ENCODE data around the gene DCLRE1A.
A peak's percentile ranks its signal among the peaks of the same experiment; 100 is the strongest.
"Not testable (repeated sequence)": the region's sequence is repeated elsewhere in the genome, so short reads cannot be mapped to it uniquely, and the experiment has no call there.

DCLRE1A gene

DNA sequence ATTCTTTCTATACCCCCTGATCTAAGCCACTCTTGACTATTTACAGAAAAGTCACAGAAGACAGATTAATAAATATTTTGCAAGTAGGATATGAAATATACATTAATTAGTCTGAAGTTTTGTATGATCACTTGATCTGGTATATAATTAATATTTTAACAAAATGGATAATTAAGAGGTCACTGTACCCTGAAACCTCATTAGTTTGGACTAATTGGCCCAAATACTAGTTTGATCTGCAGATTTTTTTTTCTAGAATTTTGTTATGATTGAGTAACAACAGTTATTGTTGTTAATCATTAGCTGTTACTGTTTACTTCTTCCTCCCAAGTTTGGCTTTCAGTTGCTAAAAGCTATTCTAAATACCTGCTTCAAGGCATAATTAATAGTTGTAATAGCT, 3.3 kb upstream of the DCLRE1A start:
- DNase-seq, result no peak

DNA sequence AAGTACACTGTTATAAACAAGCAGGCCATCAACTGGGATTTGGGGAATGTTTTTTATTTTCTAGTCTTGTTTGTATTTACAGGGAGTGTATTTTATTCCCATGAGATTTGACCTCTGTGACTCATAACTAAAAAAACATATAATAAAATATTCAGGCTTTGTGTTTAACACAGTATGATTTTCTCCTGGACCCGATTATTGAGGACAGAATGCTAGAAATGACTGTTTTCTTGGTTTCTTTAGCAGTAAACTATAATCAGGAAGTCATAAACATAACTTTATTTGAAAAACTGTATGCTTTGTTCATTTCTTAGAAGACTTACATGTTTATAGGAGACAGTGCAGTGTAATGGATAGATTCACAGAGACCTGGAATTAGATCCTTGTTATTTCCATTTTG, 2.7 kb upstream of the DCLRE1A start:
- DNase-seq, result no peak

DNA sequence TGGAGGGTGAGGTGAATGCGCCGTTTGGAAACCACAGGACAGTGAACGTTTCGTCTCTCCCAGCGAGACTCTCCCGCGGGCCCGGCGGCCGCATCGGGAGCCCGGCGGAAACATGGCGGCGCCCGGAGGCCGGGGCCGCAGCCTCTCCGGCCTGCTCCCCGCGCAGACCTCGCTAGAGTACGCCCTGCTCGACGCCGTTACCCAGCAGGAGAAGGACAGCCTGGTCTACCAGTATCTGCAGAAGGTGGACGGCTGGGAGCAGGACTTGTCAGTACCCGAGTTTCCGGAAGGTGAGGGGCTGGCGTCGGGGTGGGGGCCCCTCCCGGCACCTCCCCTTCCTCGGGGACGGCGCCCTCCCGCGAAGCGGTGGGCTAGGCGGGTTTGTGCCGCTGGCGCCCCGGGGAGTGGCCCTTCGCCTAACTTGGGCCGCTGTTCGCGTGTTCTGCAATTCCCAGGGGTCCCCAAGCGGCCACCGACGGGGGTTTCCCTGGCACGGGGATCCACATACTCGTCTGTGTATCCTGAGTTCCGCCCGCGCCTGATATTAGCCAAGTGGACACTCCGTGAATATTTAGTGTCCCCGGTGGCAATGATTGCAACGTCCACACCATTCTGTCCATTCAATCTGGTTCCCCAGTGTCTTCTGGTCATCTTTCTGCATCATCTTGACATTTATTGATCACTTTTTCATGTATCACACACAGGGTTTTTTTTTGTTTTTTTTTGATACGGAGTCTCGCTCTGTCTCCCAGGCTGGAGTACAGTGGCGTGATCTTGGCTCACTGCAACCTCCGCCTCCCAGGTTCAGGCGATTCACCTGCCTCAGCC, 1.1 kb upstream of the DCLRE1A start:
- DNase-seq, result peak; percentile 35

DNA sequence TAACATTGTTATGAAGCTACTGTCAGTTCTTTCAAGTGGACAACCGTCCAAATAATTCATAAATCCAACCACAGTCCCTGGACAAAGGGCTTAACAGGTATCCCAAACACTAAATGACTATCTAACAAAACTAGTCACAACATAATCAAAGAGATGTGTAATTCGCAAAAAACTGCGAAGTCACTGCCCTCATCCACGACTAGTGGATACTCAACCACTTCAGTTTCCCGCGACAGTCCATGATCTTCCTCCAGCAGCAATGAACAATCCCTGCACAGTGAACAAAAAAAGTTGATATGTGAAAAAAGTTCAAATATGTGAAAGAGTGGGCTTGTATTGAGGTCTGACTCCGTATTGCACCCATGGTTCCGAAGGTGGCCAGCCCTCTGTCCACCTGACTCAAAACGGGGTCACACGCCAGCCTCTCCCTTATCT, 287 bp downstream of the DCLRE1A start:
- DNase-seq, result no peak

DNA sequence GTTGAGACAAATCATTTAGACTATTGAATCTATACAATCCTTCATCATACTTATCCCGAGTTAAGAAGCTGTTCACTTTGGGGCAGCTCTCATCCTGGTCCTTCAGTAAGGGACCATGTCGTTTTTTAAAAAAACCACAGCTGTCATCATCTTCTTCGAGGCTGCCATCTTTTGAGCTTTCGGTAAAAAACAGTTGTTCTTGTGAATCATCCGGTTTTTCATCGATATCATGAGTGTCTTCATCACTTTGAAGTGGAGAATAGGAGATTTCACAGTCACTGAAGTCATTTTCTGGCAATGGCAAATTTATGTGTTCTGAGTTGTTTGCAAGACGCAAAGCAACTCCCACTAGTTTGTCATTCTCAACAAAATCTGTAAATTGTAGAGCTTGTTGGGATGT, 3.9 kb downstream of the DCLRE1A start:
- no peak for DNase-seq

DNA sequence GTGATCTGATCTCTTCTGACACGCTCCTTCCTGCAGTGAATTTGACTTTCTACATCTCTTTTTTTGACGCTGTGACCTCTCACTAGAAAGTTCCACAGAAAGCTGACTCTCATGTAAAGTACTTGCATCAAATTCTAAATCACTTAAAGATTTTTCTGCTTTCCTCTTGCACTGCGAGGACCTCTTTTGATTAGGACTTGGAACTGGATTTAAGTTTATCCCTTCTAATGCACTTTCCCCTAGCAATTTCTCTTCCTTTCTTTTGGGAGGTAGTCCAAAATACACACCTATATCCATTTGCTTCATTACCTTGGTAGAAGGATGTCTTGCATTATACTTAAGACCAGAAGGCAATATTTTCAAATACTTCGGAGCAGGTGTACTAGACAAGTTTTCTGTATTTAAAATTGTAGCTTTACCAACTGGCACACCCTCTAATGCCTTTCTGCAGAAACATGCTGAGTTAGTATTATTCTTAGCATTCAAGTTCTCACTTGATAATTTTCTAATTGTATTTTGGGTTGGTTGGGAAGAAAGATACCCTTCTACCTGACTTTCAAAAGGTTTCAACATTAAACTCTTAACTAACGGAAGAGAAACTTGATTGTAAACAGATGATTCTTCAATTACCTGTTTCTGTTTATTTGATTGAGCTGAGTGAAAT, 4.6 kb downstream of the DCLRE1A start:
- no peak for DNase-seq

DNA sequence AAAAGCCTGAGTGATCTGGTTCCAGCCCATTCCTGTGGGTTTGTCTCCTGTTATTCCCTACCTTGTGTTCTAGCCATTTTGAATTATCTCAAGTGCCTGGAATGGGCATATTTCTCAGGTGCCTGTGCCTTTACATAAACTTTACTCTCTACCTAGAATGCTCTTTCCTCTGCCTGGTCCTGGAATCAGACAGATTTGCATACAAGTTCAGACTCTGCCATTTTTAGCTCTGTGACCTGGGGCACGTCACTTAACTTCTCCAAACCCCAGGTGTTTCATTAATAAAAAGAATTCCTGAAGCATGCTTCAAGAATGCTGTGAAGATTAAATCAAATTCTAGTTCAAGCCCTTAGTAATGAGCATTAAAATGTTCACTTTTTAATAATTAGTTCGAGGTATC, 7.8 kb downstream of the DCLRE1A start:
- DNase-seq, result no peak

DNA sequence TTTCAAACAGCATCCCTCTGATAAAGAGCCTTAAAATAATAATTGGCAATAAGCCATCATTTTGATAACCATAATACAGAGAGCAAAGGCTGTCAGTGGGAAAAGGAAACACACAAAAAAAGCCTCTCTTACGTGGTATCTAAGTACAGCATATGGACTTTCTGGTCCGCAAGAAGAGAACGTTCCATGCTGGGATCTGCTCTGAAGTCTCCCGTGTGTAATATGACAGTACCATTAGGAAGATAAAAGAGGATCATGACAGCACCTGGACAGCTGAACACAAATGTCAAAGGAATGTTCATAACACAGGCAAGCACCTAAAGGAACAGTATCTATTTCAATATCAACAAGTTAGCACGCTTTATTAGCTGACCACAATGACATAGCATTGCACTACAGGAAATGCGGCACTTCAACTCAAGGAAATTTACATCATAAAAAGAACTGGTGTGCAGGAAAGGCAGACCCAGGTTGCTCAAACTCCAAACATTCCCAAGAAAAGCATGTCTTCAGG, 9.9 kb downstream of the DCLRE1A start:
- no peak for DNase-seq

DNA sequence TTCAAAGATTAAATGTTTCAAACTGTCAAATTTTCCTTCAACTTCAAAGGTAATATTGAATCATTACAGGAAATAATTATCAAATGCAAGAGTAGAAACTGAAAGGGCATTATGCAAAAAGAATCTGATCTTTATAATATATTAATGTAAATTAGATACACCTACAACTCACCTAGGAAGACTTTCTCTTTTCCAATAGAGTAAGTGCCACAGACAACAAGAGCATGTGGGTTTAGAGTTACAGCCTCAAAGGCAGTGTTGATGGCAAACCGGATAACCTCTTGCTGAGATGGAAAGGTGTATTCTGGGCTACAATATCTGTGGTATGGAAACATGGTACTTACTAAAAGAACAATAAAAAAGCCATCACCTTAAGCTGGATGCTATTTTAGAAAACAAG, 11.7 kb downstream of the DCLRE1A start:
- DNase-seq, result no peak

DNA sequence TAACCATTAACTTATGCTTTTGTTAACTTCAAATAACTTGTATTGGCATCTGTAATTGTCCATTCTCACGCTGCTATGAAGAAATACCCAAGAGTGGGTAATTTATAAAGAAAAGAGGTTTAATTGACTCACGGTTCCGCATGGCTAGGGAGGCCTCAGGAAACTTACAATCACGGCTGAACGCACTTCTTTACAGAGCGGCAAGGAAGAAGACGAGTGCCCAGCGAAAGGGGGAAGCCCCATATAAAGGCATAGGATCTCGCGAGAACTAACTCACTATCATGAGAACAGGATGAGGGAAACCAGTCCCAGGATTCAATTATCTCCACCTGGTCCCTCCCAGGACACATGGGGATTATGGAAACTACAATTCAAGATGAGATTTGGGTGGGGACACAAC, 25.3 kb downstream of the DCLRE1A start:
- DNase-seq, result not testable (repeated sequence)

DNA sequence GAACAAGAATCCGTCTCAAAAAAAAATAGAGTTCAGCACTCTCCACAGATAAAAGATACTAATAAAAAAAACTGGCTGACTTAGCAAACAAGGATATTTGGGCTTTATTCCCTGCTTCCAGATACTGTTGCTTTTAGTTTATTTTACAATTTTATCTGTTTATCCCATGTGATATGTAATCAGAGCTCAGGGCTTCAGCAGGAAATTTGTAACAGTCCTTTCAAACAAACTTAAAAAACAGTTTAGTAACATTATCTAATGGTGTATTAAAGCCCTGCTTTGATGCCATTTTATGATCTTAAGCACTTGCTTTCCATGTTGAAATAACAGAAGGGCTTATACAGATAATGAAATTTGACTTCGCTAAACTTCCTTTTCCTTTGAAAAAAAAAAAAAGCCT, 28.1 kb downstream of the DCLRE1A start:
- no peak for DNase-seq

DNA sequence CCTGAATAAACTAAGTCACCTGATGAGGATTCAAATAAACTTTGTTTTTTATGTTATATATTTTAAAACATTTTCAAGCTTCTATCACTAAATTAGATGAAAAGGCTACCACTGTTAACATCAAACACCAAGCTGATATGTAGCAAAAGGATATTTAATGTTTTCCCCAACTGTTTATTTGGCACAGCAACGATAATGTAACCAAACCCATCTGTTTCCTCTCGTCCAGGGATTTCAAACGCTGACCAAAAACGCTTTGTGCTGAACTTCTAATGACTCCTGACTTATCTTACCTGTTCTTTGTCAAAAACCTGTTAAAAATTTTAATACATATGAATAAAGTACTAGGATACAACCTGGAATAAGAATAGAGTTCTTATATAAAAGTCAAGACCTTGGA, 30.5 kb downstream of the DCLRE1A start:
- DNase-seq, result no peak

DNA sequence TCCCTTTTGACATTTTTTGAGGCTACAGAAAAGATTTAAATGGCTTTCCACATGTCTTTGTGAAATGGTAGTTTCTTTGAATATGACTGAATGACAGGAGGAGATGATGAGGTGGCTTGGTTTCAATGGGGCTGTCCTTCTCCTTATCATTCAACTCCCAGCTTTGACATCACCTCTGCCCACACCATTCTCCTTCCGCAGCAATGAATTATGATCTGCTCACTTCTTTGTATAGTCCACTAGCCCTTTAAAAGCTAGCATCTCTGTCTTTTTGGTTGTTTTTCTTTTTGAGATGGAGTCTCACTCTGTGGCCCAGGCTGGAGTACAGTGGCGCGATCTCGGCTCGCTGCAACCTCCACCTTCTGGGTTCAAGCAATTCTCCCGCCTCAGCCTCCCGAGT, 31.7 kb downstream of the DCLRE1A start:
- DNase-seq, result no peak

DNA sequence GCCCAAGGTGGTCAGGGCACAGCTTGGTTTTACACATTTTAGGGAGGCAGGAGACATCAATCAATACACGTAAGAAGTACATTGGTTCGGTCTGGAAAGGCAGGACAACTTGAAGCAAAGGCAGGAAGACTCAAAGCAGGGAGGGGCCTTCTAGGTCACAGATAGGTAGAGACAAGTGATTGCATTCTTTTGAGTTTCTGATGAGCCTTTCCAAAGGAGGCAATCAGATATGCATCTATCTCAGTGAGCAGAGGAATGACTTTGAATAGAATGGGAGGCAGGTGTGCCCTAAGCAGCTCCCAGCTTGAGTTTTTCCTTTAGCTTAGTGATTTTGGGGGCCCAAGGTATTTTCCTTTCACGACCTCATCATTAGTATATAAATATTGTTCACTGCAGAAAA, 32.6 kb downstream of the DCLRE1A start:
- not testable (repeated sequence) for DNase-seq

DNA sequence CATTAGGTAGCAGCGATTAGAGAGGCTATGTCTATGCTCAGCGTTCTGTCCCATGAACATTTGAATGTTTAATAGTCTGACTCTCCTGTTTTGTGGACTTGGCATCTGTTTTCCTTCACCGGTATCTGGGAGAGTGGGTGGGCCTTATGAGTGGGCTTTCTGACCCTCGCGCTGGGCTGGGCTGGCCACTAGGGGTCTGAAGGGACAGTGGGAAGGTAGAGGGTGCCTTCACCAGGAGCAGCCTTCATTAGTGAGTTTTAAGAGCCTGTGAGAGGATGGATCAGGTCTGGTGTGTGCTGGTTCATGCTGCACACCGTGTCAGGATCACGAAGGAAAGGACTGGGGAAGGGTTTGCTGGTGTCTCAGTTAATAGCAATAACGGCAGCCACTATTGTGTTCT, 33.4 kb downstream of the DCLRE1A start:
- DNase-seq, result no peak

DNA sequence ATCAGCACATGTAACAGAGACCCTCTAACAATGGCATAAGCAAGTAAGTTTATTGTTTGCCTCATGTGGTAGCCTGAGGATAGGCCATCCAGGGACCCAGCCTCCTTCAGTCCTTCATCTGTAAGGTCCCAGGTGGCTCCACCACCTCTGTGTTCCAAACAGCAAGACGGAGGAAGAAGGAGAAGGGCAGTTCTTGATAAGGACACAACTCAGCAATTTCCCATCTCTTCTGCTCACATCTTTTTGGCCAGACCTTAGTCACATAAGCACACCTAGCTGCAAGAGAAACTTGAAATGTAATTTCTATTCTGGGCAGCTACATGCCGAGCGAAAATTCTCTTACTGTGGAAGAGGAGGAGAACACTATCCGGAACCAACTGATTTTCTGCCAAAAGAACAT, 33.9 kb downstream of the DCLRE1A start:
- no peak for DNase-seq

DNA sequence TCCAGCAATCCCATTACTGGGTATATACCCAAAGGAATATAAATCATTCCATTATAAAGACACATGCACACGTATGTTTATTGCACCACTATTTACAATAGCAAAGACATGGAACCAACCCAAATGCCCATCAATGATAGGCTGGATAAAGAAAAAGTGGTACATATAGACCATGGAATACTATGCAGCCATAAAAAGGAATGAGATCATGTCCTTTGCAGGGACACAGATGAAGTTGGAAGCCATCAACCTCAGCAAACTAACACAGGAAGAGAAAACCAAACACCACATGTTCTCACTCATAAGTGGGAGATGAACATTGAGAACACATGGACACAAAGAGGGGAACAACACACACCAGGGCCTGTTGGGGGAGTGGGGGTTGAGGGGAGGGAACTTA, 39.2 kb downstream of the DCLRE1A start:
- DNase-seq, result not testable (repeated sequence)

DNA sequence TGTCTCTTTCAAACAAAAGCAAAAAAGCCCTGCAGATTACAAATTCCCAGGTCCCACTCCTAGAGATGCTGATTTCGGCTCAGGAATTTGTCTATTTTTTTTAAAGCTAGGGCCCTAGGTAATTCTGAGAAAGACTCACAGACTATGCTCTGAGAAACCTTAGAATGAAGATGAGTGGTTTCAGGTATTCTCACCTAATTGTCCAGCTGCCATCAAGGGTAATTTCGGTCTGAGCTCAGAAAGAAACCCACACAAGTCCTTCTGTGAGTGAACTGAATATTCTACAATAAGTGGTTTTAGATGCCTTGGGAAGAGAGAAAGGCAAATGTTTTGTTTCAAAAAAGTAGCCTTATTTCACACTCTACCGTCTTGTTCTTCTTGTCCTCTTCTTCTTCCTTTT, 45.7 kb downstream of the DCLRE1A start:
- no peak for DNase-seq

DNA sequence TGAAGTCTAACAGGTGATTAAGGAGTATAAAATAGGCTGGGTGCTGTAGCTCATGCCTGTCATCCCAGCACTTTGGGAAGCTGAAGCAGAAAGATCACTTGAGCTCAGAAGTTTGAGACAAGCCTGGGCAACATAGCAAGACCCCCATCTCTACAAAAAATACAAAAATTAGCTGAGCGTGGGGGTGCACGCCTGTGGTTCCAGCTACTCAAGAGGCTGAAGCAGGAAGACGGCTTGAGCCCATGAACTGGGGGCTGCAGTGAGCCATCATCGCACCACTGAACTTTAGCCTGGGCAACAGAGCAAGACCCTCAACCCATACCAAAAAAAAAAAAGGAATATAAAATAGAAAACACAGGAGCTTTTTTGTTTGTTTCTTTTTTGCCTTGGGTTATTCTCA, 47.4 kb downstream of the DCLRE1A start:
- DNase-seq, result no peak

DNA sequence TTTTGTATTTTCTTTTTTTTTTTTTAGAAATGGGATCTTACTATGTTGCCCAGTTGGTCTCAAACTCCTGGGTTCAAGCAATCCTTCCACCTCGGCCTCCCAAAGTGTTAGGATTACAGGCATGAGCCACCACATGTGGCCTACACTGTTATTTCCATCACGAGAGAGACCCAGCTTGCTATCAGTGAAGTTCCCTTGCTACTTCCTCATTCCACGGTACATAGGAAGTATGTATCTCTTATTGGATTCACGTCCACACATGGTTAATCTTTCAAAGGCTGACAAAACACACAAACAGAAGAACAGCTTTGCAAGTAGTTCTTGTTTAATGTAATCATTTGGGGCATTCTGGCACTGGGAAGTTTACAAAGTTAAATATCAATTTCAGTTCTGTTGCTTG, 50.9 kb downstream of the DCLRE1A start:
- no peak for DNase-seq

DNA sequence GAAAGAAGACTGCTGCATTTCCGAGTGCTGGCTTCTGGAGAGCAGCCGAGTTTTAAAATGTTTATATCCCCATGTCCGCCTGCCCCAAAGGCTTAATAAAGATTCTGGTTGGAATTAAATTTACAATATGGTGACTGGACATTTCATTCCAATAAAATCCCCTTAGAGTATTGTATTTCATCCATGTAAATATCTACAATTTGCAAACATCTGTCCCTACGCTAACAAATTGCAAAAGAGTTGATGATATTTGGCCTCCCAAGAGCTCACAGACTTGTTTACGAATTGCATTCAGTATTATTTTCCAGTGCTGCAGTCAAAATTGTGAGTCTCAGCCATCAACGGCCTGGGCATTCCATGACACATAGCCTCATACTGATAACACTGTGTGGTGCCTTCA, 52.3 kb downstream of the DCLRE1A start:
- DNase-seq, result no peak

DNA sequence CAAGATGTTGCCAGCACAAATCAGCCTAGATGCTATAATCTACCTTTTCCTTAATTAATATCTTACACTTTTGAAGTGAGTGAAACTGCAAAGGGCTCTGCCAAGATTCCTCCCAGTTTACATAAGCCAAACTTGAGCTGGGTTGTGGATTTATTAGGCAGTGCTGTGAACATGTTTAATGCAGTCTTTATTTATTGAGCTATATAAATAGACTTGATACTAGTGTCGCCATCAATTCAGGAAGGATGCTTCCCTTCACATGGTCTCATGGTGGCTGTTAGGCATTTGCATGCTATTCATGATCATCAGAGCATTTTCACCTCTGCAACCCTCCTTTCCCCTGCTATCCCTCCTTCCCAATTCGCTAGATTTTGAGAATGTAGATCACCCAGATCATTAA, 62.2 kb downstream of the DCLRE1A start:
- no peak for DNase-seq

DNA sequence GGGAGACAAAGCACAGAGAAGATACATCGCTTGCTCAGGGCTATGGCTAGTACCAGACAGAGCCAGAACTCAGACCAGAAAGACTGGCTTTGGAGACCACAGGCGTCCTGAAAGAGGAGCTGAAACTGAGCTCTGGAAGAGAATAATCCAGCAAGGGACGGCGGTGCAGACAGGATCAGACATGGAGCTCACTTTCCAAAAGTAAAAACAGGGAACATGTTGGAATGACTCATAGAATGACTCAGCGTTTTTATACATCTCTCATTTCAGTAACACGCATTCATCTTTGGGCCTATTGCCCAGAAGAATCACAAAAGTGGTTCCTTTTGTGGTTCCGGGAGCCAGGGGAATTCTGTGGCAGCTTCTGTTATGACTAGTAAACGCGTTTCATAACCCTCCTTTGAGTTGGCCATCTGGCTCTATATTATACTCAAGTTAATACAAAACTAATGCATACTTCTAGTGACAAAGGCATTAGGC, 65.2 kb downstream of the DCLRE1A start:
- peak; percentile 97 for DNase-seq

Data from fibroblast of skin of abdomen (primary cell).